Endothelial cell of umbilical vein (primary cell): ENCODE data around the gene DDX3Y. TPM values are rescaled to one million over a fixed set of nuclear protein-coding genes. Genes with fewer than 3 reads are reported as not detected.

Experiments used
- BruUV-seq: library from RNA; stranded (reverse); fragments of 400-500 nt; replicated peaks from 2 replicates; lab custom pipeline; 2021; lab: Mats Ljungman, UMichigan
- CTCF ChIA-PET: fragments of 300-600, 350-600 bp; sonication (Branson Sonifier 250); formaldehyde crosslinking; loops from one replicate; lab custom pipeline; 2021; ENCODE audit warnings: antibody characterized with exemption, inconsistent platforms; lab: Charles Lee
- POLR2A ChIA-PET: fragments of 300-600, 350-600 bp; sonication (Branson Sonifier 250); formaldehyde crosslinking; loops from one replicate; lab custom pipeline; 2021; ENCODE audit warnings: antibody characterized with exemption, inconsistent platforms; lab: Charles Lee
- DNase-seq: peaks from one replicate; pipeline ENCODE4 v3.0.0-alpha.2; 2011; ENCODE audit warnings: low read depth, low spot score
- FAIRE-seq: peaks from 2 replicates; lab custom pipeline; 2011; peaks lifted over from hg19 to GRCh38; lab: Jason Lieb, UNC
- H2AFZ ChIP-seq: 2 replicates; pipeline ENCODE4 v1.6.0; 2012; ENCODE audit warnings: low read depth, low read length, control low read depth, inconsistent platforms
- H3K27ac ChIP-seq: 2 replicates; pipeline ENCODE4 v1.5.1; 2011; ENCODE audit warnings: low read depth, mild to moderate bottlenecking, control low read depth, low read length, moderate library complexity; ENCODE audit not compliant: insufficient read depth
- H3K27me3 ChIP-seq, 2 experiments: 2 replicates each; pipeline versions ENCODE4 v1.6.0 to v1.6.1; 2011; ENCODE audit warnings: low read length in 2 of 2, mixed read lengths in 1 of 2; ENCODE audit not compliant: control insufficient read depth in 2 of 2, insufficient read depth in 2 of 2
- H3K36me3 ChIP-seq, 2 experiments: 2 replicates in 1 of 2; 3 replicates in 1 of 2; pipeline ENCODE4 v1.5.1; 2011; ENCODE audit warnings: low read length in 2 of 2, mild to moderate bottlenecking in 1 of 2, moderate library complexity in 1 of 2; ENCODE audit not compliant: control insufficient read depth in 2 of 2, insufficient read depth in 2 of 2; ENCODE audit errors: extremely low read depth in 1 of 2
- H3K4me1 ChIP-seq: 3 replicates; pipeline ENCODE4 v1.5.1; 2011; ENCODE audit warnings: mild to moderate bottlenecking, low read length; ENCODE audit not compliant: control insufficient read depth, insufficient read depth; ENCODE audit errors: extremely low read depth
- H3K4me2 ChIP-seq: 2 replicates; pipeline ENCODE4 v1.6.1; 2011; ENCODE audit warnings: low read length, control low read depth, mixed read lengths; ENCODE audit not compliant: insufficient read depth
- H3K4me3 ChIP-seq, 3 experiments: fragments of 200-600 bp in 1 of 3; sonication (generic), shearing (Covaris generic) in 1 of 3; replicated peaks in 1 of 3; 2 replicates each; pipeline ENCODE4 v1.5.1; 2011 to 2016; ENCODE audit warnings: control low read depth in 3 of 3, low read length in 3 of 3, mild to moderate bottlenecking in 2 of 3, inconsistent platforms in 1 of 3, low read depth in 1 of 3, moderate library complexity in 1 of 3; ENCODE audit not compliant: insufficient read depth in 1 of 3
- H3K79me2 ChIP-seq: 2 replicates; pipeline ENCODE4 v1.6.0; 2012; ENCODE audit warnings: low read length, inconsistent platforms; ENCODE audit not compliant: control insufficient read depth, insufficient read depth
- H3K9ac ChIP-seq: replicated peaks from 2 replicates; pipeline ENCODE3; 2011; ENCODE audit warnings: low read length, control low read depth; ENCODE audit not compliant: insufficient read depth; ENCODE audit errors: extremely low read depth
- H3K9me1 ChIP-seq: replicated peaks from 3 replicates; pipeline ENCODE4 v1.6.0; 2011; ENCODE audit warnings: mild to moderate bottlenecking, low read length; ENCODE audit not compliant: control insufficient read depth, insufficient read depth; ENCODE audit errors: extremely low read depth
- H3K9me3 ChIP-seq: replicated peaks from 2 replicates; pipeline ENCODE4 v1.5.1; 2012; ENCODE audit warnings: low read length, inconsistent platforms; ENCODE audit not compliant: control insufficient read depth, insufficient read depth
- H4K20me1 ChIP-seq: replicated peaks from 2 replicates; pipeline ENCODE3; 2011; ENCODE audit warnings: mild to moderate bottlenecking, low read length; ENCODE audit not compliant: control insufficient read depth, insufficient read depth; ENCODE audit errors: extremely low read depth
- CTCF ChIP-seq, 2 donors: IDR thresholded peaks; 1 replicate in 1 of 2; 2 replicates in 1 of 2; pipeline ENCODE4 v1.5.1; 2011; ENCODE audit warnings: low read length in 2 of 2, mild to moderate bottlenecking in 2 of 2, moderate library complexity in 2 of 2, control low read depth in 1 of 2, inconsistent platforms in 1 of 2, low read depth in 1 of 2; ENCODE audit not compliant: insufficient read depth in 1 of 2; ENCODE audit errors: extremely low read depth in 1 of 2
- EZH2 ChIP-seq: IDR thresholded peaks from 2 replicates; pipeline ENCODE4 v1.6.1; 2012; ENCODE audit warnings: borderline replicate concordance, low read depth, mild to moderate bottlenecking, moderate library complexity, low read length, inconsistent platforms; ENCODE audit not compliant: severe bottlenecking
- FOS ChIP-seq: IDR thresholded peaks from 2 replicates; pipeline ENCODE4 v1.6.1; 2011; ENCODE audit warnings: mild to moderate bottlenecking, low read length, moderate library complexity, borderline replicate concordance; ENCODE audit not compliant: insufficient read depth
- GATA2 ChIP-seq: IDR thresholded peaks from 2 replicates; pipeline ENCODE4 v1.7.0; 2011; ENCODE audit warnings: low read depth, mild to moderate bottlenecking, moderate library complexity, mixed read lengths, low read length; ENCODE audit not compliant: insufficient read length, insufficient read depth
- JUN ChIP-seq: IDR thresholded peaks from 2 replicates; pipeline ENCODE4 v1.6.1; 2011; ENCODE audit warnings: borderline replicate concordance, low read depth; ENCODE audit not compliant: insufficient read length, insufficient read depth
- MYC ChIP-seq: IDR thresholded peaks from one replicate; pipeline ENCODE4 v1.6.1; 2011; ENCODE audit warnings: mild to moderate bottlenecking, low read depth, low read length
- POLR2A ChIP-seq: IDR thresholded peaks from 2 replicates; pipeline ENCODE4 v1.6.1; 2012; ENCODE audit warnings: low read depth, mild to moderate bottlenecking, control low read depth, low read length
- dilution Hi-C: fragments of 300-500 bp; cut with MboI; formaldehyde crosslinking; loops from one replicate; pipeline ENCODE4 v1.15.0; 2019; ENCODE audit warnings: low sequenced_read_pairs; ENCODE audit not compliant: extremely low pct_ligation_motif_present
- intact Hi-C: fragments of 100-400 bp; cut with micrococcal nuclease; formaldehyde crosslinking; loops from one replicate; pipeline ENCODE4 v1.10.0; 2022
- polyA plus RNA-seq, 4 experiments: library from polyadenylated mRNA; depleted of rRNA in 3 of 4; stranded (reverse) in 3 of 4; unstranded in 1 of 4; fragments of >200 nt; gene quantifications; 2 replicates each; pipeline versions ENCODE4 v1.2.1 to v1.2.3, GENCODE V29; 2011 to 2012; ENCODE audit warnings: missing spikeins in 1 of 4
- total RNA-seq: library from RNA; stranded (reverse); gene quantifications from 2 replicates; pipeline ENCODE4 v1.2.3, GENCODE V29; 2021
- TF ChIP-seq, protein P1 (sequence below): IDR thresholded peaks from 2 replicates; pipeline ENCODE4 v1.6.1; 2011; ENCODE audit not compliant: insufficient read depth, insufficient read length

The DDX3Y gene
- total and polyA plus RNA-seq, 2 donors (not counting 3 experiments of a cell fraction or from before 2014, with no cell fraction given), result 20.5 to 59.1 TPM

DNA sequence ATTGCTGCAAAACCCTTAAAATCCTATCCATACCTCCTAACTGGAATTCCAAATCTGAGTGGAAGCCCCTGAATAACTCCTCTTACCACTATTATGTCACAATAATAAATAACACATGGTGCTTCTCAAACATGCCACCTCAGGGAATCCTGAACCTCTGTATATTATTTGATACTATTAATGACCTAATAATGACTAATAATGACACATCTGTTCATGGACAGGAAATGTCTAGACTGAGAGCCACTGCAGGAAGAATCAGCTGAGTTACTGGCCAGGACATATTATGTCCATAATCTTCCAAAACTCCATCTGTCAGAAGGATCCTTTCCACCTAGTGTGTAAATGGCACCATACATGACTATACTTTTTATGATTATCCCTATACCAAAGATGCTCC lies 7.7 kb upstream of the DDX3Y start:
- no peak for TF ChIP-seq FOS
- no peak for TF ChIP-seq CTCF (IDR thresholded peaks at IDR 0.05; ENCODE audit: extremely low read depth in 1 of 2, insufficient read depth in 1 of 2, low read depth in 1 of 2, low read length in 2 of 2)
- TF ChIP-seq JUN, result no peak
- TF ChIP-seq MYC, result no peak
- no peak for TF ChIP-seq GATA2
- TF ChIP-seq, protein P1, sequence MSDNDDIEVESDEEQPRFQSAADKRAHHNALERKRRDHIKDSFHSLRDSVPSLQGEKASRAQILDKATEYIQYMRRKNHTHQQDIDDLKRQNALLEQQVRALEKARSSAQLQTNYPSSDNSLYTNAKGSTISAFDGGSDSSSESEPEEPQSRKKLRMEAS, result no peak
- TF ChIP-seq EZH2, result no peak
- TF ChIP-seq POLR2A, result no peak
- H3K4me1 ChIP-seq, result peaks cover 8% of the 10 kb centered on the region
- no TSS peak for BruUV-seq
- intact Hi-C loops (no loop called here), dilution Hi-C loops (no loop called here)
- POLR2A ChIA-PET, result no interaction called here
- no peaks in the 10 kb centered on the region for H4K20me1 ChIP-seq
- no peak overlapping the region for H3K9ac ChIP-seq
- H3K4me3 ChIP-seq, result no peak overlapping the region
- DNase-seq (peak; percentile 9), FAIRE-seq (no peak)
- no peak overlapping the region for H3K4me2 ChIP-seq
- H3K27ac ChIP-seq, result no peak overlapping the region
- H2AFZ ChIP-seq, result no peak overlapping the region
- H3K79me2 ChIP-seq, result no peaks in the 10 kb centered on the region
- H3K36me3 ChIP-seq, result no peaks in the 10 kb centered on the region
- no peaks in the 10 kb centered on the region for H3K9me3 ChIP-seq
- no peaks in the 10 kb centered on the region for H3K9me1 ChIP-seq
- H3K27me3 ChIP-seq, result no peaks in the 10 kb centered on the region
- CTCF ChIA-PET, result no interaction called here
